HG03469 (cell line): Measurements from ENCODE around the gene LUM.
"Not testable (repeated sequence)": the region's sequence is repeated elsewhere in the genome, so short reads cannot be mapped to it uniquely, and the experiment has no call there.

Source experiments
- ATAC-seq: cut with Tn5 transposase; IDR thresholded peaks from one replicate; pipeline ENCODE4 v1.9.1; 2021; ENCODE audit warnings: mild to moderate bottlenecking, moderate library complexity, moderate number of reproducible peaks; ENCODE audit not compliant: unreplicated experiment

Gene LUM

DNA sequence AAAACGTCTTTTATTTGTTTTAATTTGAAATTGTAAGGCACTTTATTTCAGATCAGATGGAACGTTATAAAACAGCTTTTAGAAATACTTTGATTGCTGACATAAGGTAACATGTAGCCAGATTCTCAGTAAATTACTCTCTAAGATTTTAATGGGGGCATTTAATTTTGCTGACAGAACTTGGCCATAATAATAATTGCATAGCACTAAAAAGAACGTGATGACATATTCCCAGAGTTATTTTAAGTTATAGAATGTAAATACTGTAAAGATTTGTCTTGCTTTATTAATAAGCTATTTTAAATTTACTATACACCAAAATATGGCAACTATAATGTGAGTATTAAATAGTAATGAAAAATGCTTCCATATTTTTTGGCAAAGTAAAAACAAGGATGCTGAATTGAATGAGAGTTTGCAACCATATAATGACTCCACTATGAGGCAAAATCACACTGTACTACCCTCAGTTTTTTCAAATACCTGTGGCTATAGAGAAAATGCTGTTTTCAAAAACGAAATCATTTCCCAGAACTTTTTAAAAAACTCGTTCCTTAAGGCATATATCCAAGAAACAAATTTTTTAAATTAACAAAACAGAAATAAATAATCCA lies 876 bp downstream of the LUM start:
- ATAC-seq: no peak

GRCh38 chr12:91109581-91110310 lies 1.5 kb downstream of the LUM start:
- ATAC-seq: no peak

DNA sequence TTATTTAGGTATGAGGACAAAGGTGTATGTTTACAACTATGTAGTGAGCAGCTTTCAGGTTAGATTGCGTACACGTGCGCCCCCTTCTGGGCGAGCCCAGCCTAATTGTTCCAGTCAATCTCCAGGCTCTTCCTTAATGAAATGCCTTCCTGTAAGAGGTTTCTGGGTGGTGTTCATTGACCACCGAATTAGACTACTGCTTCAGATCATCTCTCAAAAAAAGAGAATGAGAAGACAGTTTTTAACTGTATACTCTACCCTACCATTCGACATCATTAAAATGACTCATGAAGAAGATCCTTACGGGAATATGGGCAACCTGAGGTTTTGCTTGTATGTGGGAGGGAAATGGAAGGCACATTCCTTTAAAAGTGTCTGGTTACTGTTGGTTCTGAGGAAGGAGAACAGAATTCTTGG lies 2.1 kb downstream of the LUM start:
- ATAC-seq: peak; percentile 80

- no peak for ATAC-seq
Measured at GRCh38 chr12:91108196-91108755, 3.0 kb downstream of the LUM start.

GRCh38 chr12:91106283-91106682 lies 5.0 kb downstream of the LUM start:
- no peak for ATAC-seq

GRCh38 chr12:91105807-91106206 lies 5.5 kb downstream of the LUM start:
- ATAC-seq: no peak

GRCh38 chr12:91104812-91105466 lies 6.4 kb downstream of the LUM start:
- ATAC-seq: no peak

DNA sequence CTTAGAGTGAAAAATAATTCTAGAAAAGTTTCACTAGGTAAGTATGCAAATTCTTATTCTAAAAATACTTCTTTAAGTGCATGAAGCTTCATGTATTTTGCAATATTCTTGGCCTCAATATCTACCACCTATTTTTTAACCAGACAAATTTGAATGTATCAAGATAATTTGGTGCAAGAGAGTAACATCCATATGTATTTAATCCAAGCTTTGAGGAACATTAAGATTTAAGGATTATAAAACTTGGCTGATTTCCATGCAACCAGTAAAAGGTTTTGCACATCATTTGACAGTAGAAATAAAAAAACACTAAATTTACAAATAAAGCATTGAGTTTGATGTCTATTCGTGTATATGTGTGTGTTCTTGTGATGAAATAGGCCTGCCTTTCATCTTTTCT lies 7.7 kb downstream of the LUM start:
- ATAC-seq: no peak

- ATAC-seq: no peak
Measured at GRCh38 chr12:91103101-91103500, 8.2 kb downstream of the LUM start.

- no peak for ATAC-seq
Measured at GRCh38 chr12:91100906-91101305, 10.4 kb downstream of the LUM start.

- no peak for ATAC-seq
Measured at GRCh38 chr12:91099836-91100235, 11.5 kb downstream of the LUM start.

GRCh38 chr12:91099341-91099740 lies 12.0 kb downstream of the LUM start:
- ATAC-seq: no peak

DNA sequence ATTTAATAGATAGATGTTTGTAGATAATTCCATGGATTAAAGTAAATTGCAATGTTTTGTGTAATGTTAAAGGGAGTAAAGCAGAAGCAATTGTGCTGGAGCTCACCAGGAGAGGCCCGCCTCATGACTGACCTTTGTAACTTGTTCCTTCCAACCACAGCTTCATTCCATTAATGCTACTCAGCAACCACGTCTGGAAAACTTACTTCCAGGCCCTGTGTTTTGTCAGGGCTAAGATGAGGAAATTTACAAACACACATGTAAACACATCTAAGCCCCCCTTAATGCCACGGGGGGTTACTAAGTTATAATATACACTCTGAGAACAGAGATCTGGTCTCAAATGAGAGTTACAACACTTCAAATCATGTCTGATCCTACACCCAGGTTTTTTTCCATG lies 12.4 kb downstream of the LUM start:
- no peak for ATAC-seq

GRCh38 chr12:91098461-91098860 lies 12.8 kb downstream of the LUM start:
- ATAC-seq: no peak

DNA sequence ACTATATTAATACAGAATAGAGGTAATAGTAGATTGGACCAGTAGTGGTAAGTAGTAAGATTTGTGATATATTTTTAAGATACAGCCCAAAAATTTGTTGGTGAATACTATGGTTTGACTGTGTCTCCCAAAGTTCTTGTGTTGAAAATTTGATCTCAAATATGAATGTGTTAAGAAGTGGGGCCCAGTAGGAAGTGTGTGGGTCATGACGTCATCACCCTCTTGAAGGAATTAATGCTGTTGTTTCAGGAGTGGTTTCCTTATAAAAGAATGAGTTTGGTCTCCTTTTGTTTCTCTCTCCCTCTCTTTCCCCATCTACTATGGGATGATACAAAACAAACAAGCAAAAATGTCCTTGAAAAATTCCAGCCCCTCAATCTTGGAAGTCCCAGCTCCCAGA lies 16.3 kb downstream of the LUM start:
- ATAC-seq: no peak

DNA sequence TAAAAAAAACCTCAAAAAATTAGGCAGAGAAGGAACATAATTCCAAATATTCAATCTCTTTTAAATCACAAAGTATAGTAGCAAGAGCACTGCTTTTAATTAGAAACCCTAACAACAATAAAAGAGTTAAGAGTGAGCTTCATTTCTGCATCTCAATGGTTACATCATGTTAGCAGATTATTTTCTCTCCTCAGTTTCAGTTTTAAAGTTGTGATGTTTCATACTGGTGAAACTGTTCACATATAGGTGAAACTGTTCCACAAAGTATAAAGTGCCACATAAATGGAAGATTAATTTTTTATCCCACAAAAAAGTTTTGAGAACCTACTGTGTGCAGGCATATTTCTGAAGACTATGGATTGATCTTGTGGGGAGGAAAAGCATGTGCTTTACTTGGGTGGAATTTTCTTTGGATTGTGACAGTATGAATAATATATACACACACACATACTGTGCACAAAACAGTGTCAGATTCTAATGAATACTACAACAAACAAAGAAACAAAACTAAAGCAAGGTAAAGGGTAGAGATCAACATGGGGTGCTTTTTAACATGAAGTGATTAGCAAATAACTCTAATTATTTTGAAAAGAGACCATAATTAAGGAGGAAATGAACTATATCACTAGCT lies 17.1 kb downstream of the LUM start:
- ATAC-seq: no peak

GRCh38 chr12:91093341-91093740 lies 18.0 kb downstream of the LUM start:
- ATAC-seq: no peak

- ATAC-seq: no peak
Measured at GRCh38 chr12:91091916-91092715, 19.2 kb downstream of the LUM start.

DNA sequence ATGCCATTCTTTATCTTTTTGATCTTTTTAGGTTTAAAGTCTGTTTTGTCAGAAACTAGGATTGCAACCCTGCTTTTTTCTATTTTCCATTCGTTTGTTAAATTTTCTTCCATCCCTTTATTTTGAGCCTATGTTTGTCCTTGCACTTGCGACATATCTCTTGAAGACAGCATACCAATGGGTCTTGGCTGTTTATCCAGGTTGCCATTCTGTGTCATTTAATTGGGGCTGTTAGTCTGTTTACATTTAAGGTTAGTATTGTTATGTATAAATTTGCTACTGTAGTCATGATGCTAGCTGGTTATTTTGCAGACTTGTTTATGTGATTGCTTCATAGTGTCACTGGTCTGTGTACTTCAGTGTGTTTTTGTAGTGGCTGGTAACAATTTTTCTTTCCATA lies 21.3 kb downstream of the LUM start:
- not testable (repeated sequence) for ATAC-seq

- ATAC-seq: no peak
Measured at GRCh38 chr12:91080041-91080440, 31.3 kb downstream of the LUM start.

- ATAC-seq: no peak
Measured at GRCh38 chr12:91078501-91078900, 32.8 kb downstream of the LUM start.
